HG02884 (cell line): Measurements from ENCODE around the gene VWA3A.
"Not testable (repeated sequence)": the region's sequence is repeated elsewhere in the genome, so short reads cannot be mapped to it uniquely, and the experiment has no call there.

Experiments used
- ATAC-seq: cut with Tn5 transposase; IDR thresholded peaks from one replicate; pipeline ENCODE4 v1.9.1; 2021; ENCODE audit warnings: mild to moderate bottlenecking, moderate library complexity; ENCODE audit not compliant: unreplicated experiment

Gene VWA3A

DNA sequence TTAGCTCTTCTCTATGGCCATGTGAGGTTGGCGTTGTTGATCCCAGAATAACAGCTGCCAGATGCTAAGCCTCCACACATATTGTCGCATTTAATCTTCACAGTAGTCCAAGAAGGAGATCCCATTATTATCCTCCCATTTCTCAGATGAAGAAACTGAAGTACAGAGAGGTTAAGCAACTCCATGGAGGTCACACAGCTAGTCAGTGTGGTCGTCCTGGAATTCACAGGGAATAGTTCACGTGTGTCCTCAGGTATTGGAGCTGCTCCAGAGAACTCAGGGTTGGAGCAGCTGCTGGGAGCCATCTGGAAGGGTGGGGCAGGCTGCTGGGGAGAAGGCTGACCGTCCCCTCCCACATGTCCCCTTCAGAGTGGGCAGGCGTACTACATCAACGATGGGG, 89.5 kb downstream of the VWA3A start:
- ATAC-seq = no peak

DNA sequence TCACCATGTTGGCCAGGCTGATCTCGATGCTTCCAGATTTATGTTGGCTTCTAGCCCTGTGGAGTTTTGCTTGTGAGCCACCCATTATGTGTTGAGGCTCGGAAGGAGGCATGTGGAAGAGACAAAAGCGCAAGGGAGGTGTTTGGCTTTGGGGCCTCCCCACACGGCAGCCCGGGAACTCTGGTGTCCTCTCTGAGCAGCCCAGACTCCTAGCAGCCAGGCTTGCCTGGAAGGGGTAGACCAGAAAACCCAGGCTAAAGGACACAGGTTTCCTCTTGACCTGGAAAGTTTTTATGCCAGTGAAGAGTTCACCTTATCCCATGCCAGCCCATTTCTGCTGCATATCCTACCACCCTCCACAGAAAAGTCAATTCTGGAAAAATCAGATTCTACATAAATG, 91.0 kb downstream of the VWA3A start:
- no peak for ATAC-seq

DNA sequence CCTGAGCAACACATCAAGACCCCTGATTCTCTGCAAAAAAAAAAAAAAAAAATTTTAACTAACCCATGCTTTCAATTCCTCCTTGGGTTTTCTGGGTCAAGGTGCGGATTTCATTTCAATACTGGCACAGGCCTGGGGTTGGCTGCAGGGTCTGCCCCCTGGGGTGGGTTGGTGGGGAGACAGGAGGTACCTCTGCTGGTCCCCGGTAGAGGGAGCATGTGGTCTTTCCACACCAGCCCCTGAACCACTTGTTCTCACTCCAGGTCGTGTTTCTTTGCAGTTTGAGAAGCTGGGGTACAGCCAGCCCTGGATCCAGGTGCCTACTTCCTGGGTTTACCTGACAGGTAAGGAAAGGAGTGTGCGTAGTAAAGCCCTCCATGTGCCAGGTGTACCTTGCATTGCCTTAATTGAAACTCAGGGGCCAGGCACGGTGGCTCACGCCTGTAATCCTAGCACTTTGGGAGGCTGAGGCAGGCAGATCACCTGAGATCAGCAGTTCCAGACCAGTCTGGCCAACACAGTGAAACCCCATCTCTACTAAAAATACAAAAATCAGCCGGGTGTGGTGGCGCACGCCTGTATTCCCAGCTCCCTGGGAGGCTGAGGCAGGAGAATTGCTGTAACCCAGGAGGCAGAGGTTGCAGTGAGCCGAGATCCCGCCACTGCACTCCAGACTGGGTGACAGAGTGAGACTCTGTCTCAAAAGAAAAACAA, 91.7 kb downstream of the VWA3A start:
- ATAC-seq = no peak

DNA sequence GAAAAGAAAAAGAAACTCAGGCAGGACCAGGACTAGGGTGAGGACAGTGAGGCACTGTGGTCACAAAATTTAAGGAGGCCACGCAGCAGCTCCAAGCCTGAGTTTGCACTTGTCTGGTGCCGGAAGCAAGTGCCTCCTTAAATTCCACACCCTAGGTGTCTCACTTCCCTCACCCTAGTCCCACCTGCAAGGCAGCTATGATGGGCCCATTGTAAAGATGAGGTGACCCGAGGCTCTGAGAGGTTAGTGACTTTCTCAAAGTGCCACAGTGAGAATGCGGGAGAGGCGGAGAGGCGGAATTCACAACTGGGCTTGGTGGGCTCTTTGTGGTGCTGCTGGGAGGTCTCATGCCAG, 92.3 kb downstream of the VWA3A start:
- no peak for ATAC-seq

DNA sequence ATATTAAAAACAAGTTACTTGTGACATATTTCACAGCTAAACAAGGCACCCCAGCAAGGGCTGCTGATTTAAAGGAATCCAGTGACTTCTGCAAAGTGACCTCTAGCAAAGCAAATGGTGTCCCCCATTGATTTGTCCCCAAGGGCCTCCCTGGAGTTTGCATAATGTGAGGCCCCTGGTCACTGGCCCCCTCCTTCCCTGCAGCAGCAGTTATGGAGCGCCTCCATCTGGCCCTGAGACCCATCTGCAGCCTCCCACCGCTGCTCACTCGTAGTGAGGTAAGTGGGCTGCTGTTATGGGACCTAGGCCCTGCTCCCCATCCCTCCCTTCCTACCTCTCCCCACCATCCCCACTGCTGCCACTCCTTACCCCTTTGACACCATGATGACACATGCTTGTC, 94.2 kb downstream of the VWA3A start:
- ATAC-seq = no peak

DNA sequence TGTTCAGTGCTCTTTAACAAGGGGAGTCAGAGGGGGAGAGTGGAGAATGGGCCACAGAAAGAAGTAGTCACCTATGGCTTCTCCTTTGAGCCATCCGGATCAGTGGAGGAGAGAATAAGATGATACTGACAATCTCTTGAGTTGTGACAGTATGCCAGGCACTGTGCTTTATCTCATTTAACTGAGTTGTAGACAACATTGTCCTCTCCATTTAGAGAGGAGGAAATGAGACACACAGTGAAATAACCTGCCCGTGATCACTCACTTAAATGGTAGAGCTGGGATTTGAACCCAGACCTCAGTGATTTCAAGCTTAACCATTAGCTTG, 95.9 kb downstream of the VWA3A start:
- no peak for ATAC-seq

DNA sequence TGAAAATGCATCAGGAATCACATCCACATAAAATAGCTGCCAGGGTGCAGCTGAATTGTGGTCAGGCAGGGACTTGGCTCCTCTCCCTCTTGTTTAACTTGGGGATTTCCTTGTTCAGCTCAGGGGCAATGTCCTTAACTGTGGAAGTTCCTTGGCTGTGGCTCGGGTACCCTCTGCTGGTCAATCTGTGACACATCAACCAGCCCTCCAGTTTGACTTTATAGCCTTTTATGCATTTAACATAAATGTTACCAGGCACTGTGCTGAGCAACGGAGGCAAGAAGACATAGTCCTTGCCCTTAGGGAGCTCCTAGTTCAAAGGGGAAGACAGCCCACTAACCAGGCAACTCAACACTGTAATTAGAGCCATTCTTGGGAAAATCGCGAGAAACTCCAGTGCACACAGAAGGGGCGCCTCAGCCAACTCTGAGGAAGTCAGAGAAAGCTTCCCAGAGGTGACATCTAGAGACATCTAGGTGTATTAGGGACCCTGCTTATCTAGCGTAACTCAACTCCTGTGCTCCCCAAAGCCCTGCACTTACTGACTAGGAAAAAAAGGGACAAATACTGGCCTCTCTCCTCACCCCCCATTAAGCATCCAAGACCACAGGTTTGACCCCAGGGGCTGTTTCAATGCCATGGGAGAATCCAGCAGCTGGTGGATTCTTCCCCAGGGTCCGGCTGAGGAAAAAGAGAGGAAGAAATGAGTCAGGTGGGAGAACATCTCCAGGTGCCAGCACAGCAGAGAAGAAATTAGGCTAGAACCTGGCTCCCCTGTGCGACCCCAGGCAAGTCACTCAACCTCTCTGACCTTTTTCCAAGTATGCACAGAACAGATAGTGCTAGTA, 96.5 kb downstream of the VWA3A start:
- no peak for ATAC-seq

DNA sequence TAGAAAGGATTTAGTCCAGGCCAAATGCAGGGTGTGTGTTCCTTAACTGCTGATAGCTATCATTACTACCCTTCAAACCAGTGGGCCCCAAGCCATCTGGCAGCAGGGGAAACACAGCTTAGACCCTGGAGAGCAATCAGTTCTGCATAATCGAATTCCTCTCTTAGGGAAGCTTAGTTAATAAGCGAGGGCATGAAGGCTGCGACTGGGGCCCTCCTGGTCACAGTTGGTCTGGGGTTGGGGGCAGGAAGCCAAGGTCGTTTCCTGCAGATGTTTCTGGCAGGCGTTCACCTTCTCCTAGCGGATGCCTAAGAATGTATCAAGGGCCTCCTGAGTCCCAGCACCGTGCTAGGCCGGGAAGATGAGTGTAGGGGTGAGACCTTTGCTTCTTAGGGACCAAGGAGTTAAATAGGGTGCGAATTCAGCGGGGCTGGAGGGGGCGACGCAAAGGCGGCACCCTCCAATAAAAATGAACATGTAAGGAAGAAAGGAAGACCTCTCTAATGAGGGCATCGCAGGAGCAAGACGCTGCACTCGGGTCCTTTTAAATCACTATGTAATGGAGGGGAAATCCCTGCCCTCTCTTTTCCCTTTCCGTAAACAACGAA, 97.2 kb downstream of the VWA3A start:
- no peak for ATAC-seq

DNA sequence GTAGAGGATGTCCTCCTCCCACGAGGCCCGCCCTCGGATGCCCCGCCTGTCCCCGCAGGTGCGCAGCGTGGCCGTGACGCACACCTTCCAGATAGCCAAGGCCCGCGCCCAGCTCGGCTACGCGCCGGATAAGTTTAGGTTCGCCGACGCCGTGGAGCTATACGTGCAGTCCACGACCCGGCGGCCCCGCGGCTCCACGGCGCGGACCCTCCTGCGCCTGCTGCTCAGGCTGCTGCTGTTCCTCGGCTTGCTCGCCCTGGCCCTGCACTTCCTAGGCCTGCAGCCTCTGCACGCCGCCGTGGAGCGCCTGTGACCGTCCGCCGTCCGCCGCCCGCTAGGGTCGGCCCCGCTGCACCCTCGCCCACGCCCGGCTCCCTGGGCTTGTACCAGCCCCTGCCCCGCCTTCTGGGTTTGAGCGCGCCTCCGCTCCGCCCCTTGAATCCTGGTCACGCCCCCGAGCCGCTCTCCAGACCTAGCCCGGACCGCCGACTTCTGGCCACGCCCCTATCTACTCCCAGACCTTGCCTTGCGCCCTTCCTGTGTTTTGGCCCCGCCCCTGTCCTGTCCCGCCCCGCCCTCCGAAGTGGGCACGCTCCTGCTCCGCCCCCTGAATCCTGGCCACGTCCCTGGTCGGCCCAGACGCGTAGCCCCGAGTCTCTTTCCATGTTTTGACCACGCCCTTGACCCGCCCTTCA, 97.9 kb downstream of the VWA3A start:
- peak; percentile 56 for ATAC-seq

DNA sequence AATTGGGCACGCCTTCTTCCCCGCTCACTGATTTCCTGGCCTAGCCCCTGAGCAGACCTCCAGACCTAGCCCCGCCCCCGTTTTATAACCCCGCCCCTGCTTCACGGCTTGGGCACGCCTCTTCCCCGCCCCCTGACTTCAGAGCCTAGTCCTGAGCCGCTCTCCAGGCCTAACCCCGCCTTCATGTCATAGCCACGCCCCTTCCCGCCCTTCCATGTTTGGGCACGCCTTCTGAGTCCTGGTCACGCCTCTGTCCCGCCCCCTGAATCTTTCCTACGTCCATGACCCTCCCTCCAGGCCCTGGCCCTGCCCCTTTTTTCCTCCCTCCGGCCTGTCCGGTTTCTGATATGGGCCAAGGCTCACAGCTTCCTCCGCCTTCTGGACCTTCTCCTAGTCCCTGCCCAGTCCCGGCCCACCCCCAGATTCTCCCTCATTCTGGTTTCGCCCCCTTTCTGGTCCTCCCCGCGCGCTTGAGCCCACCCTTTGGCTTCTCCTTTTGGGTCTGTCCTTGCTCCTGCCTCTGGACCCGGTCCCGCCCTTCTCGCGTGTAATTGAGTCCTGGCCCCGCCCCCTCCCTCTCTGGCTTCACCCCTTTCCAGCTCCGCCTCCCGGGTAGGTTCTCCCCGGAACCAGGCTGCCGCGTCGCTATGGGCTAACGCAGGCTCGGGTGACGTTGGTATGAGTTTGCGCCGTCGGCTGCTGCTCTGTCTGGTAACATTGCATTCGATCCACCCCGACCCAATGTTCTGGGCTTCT, 98.6 kb downstream of the VWA3A start:
- peak; percentile 37 for ATAC-seq

DNA sequence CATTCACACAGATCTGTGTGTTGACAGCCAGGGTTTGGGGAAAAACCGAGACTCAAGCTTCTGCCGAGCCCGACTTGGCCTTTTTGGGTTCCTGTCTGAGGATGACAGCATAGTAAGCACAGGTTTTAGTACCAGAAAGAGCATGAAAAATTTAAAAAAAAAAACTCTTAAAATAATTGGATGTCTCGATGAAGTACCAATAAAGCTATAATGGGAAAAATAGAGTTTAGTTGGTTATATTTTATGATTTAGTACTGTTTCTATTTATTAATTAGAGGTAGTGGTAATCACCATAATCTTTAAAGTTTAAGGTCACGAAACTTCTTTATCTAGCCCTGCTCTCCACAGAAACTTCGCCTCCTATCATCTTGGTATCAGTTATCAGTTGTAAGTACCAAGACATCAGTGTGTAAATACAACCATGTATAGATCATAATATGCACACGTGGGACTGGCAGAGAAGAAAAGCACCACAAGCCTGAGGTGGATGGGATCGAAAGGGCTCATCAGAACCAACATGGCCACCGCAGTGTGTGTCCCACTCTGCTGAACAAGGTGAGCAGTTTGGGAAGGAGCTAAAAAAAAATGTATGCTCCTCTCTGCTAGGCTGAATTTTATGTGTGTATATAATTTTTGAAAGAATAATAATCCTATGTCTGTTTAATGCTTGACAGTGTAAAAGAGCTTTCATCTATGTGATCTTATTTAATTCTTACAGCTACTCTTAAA, 99.4 kb downstream of the VWA3A start:
- no peak for ATAC-seq

DNA sequence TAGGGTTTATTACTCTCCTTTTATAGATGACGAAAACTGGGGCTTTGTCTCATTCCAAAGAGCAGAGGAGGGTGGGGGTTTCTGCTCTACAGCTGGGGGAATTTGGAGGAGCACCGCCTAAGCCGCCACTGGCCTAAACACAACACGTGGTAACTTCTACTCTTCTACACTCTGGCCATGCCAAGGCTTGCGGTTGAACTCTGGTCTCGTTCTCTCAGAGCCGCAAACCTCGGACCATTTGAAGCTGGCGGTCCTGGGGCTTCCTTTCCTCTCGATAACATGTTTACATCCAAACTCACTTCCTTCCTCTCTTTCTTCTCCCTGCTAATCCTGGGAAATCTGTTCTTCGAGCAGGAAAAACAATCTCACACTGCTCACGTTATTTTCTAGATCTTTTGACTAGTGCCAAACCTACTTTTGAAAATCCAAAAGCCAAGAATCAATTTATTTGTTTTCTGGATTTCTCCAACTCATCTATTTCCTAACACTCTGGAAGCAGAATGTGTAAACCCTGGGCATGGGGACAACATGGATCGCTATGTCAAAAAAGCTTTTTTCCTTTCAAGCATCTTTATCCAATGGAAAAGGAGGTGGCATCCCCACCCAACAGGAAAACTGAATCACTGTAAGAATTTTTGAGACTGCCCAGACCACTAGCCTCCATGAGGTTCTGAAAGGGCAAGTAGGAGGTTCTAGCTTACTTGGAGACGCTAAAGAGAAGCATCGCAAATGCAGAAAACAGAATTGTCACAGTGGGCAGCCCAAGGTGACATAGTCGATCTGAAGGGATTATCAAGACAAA, 100.1 kb downstream of the VWA3A start:
- no peak for ATAC-seq

DNA sequence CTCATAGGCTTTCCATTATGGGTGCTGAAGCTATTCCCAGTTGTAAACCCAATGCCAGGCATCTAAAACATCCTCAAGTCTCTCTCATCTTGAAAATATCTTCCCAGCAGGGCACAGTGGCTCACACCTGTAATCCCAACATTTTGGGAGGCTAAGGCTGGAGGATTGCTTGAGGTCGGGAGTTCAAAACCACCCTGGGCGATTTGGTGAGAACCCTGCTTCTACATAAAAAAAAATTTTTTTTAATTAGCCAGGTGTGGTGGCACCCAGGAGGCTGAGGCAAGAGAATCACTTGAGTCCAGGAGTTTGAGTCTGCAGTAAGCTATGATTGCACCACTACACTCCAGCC, 100.7 kb downstream of the VWA3A start:
- ATAC-seq = no peak

DNA sequence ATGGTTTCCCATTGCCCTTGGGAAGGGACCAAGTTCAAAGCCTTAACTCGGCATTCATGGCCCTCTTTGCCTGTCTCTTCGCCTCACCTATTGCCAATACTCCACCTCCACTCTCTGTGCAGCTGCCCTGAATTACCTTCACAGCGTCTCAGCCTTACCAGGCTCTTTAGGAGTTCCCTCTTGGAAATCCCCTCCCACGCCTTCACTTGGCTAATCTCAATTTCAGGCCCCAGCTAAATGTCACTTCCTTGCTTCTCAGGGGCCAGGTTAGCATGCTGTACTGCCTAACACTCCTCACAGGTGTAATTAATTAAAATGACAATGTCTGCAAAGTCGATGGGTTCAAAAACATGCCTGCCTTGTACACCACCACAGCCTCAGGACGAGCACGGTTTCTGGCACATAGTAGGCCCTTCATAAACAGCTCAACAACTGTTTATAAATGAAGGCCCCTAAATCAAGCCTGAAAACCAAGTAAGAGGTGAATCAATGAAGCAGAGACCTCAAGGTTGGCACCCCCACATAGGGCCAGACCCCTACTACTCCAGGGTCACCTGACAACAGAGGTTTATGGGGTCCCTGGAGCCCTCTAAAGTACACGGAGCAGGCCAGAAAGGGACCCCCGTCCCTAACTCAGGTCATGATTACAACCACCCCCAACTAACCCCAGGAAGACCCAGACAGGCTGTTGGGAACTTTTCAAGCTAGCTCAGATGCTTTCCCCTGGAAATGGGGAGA, 102.5 kb downstream of the VWA3A start:
- no peak for ATAC-seq

DNA sequence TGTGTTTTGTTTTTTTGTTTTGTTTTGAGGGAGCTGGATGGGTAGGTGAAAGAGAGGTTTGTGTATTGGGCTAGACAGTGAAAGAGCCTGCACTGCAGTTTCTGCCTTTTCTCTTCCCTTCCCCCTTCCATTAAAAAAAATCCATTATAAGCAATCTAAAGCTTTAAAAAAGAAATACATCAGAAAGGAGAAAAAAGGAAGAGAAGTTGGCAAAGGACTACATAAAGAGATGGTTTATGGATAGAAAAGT, 103.0 kb downstream of the VWA3A start:
- no peak for ATAC-seq

DNA sequence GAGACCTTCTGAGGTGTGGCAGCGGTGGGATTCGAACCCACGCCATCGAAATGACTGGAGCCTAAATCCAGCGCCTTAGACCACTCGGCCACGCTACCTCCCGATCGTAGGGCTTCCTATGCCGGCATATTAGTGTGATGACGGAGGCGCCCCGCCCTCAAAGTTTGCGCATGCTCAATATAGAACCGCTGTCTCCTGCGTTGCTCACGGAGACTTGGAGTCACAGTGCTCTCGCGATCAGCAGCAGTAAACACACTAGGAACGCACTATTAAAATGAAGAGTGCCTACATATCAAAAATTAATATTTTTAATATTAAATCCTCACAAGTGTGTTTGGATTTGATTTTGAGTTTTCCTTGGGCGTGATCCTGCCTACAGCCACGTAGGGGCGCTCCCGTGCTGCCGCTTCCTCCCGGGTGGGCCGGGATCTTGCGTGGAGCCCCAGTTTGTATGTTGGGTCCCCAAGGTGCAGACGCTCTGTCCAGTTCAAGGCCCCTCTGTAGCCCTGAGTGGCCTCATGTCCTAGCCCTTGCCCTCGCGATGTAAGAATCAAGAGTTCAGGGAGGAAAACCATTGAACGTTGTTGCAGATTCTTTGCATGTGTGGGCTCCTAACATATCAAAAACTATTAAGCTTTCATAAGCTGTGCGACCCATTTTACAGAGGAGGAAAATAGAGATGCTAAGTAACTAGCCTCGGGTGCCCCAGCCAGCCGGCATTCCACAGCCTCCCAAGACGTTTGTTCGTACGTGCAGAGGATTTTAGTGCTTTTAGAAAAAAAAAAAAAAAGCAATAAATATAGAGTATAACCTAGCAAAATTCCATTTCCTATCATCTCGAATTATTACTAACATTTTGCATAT, 103.6 kb downstream of the VWA3A start:
- no peak for ATAC-seq

DNA sequence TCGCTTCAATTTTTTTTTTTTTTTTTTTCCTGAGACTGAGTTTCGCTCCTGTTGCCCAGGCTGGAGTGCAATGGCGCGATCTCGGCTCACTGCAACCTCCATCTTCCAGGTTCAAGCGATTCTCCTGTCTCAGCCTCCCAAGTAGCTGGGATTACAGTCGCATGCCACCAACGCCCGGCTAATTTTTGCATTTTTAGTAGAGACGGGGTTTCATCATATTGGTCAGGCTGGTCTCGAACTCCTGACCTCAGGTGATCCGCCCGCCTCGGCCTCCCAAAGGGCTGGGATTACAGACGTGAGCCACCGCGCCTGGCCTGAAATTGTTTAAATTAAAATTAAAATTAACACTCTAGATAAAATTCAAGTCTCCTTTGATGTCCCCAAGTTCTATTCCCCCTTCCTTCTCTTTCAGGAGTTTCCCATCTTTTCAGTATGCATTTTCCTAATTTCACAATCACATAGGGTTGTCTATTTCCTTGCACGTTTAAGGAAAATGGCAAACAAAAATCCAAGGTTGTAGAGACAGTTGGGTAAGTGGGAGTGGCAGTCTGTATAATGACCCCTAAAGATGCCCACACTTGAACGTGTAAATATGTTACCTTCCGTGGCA, 104.3 kb downstream of the VWA3A start:
- ATAC-seq = not testable (repeated sequence)
